ENCODE data around the gene GALNT5. TPM values are rescaled to one million over a fixed set of nuclear protein-coding genes. Genes with fewer than 3 reads are reported as not detected.

Gene GALNT5
- total and polyA plus RNA-seq, 3 experiments from 2014 or later = not detected

GRCh38 chr2:157287160-157287559 lies 29.7 kb downstream of the GALNT5 start:
- H3K4me3 Mint-ChIP-seq = peak overlapping the region in 1 of 7 donors; percentile 3
- no peaks in the 10 kb centered on the region for H3K36me3 ChIP-seq (ENCODE audit: insufficient read depth, low read length)
- no peak overlapping the region for H3K4me3 ChIP-seq (ENCODE audit: low read length)
- ChIA-PET CTCF (interaction anchor here (0.6 to 0.8 kb wide), 2 partner anchors 15 to 17 kb away, joined by 3 read pairs; no protein-coding TSS in a partner anchor), POLR2A (no interaction called here)
- H3K4me1 Mint-ChIP-seq = no peaks in the 10 kb centered on the region
- no peaks in the 10 kb centered on the region for H3K4me1 ChIP-seq (ENCODE audit: insufficient read depth, low read length)
- no peak overlapping the region for H3K27ac Mint-ChIP-seq
- H3K36me3 Mint-ChIP-seq = no peaks in the 10 kb centered on the region
- no peak overlapping the region for H3K27ac ChIP-seq (ENCODE audit: low read depth, low read length)
- no peaks in the 10 kb centered on the region for H3K9me3 Mint-ChIP-seq
- H3K27me3 Mint-ChIP-seq = peaks cover 2 to 6% of the 10 kb centered on the region in 2 donors
- no peaks in the 10 kb centered on the region for H3K9me3 ChIP-seq (ENCODE audit: low read length)
- no peak for DNase-seq
- H3K27me3 ChIP-seq (ENCODE audit: insufficient read depth, low read length, poor library complexity, severe bottlenecking) = no peaks in the 10 kb centered on the region

- no peaks in the 10 kb centered on the region for H3K9me3 ChIP-seq (ENCODE audit: low read length)
- H3K4me1 ChIP-seq (ENCODE audit: insufficient read depth, low read length) = no peaks in the 10 kb centered on the region
- Mint-ChIP-seq H3K27me3 (peaks cover 0 to 2% of the 10 kb centered on the region in 2 donors), H3K27ac (no peak overlapping the region), H3K4me3 (no peak overlapping the region), H3K9me3 (no peaks in the 10 kb centered on the region), H3K4me1 (no peaks in the 10 kb centered on the region), H3K36me3 (peaks cover 0 to 1% (median 0%) of the 10 kb centered on the region in 3 donors)
- no peak overlapping the region for H3K4me3 ChIP-seq (ENCODE audit: low read length)
- H3K27me3 ChIP-seq (ENCODE audit: insufficient read depth, low read length, poor library complexity, severe bottlenecking) = no peaks in the 10 kb centered on the region
- POLR2A ChIA-PET = no interaction called here
- CTCF ChIA-PET = no interaction called here
- H3K36me3 ChIP-seq (ENCODE audit: insufficient read depth, low read length) = no peaks in the 10 kb centered on the region
- H3K27ac ChIP-seq (ENCODE audit: low read depth, low read length) = no peak overlapping the region
- DNase-seq = no peak
Measured at GRCh38 chr2:157290525-157290924, 33.0 kb downstream of the GALNT5 start.

GRCh38 chr2:157291018-157291417 lies 33.5 kb downstream of the GALNT5 start:
- Histone ChIP-seq H3K27me3 (ENCODE audit: insufficient read depth, low read length, poor library complexity, severe bottlenecking) (no peaks in the 10 kb centered on the region), H3K36me3 (ENCODE audit: insufficient read depth, low read length) (no peaks in the 10 kb centered on the region), H3K27ac (ENCODE audit: low read depth, low read length) (no peak overlapping the region), H3K9me3 (ENCODE audit: low read length) (no peaks in the 10 kb centered on the region), H3K4me1 (ENCODE audit: insufficient read depth, low read length) (no peaks in the 10 kb centered on the region), H3K4me3 (ENCODE audit: low read length) (no peak overlapping the region)
- Mint-ChIP-seq H3K27me3 (peaks cover 1 to 2% of the 10 kb centered on the region in 2 donors), H3K4me1 (no peaks in the 10 kb centered on the region), H3K4me3 (no peak overlapping the region), H3K9me3 (no peaks in the 10 kb centered on the region), H3K27ac (no peak overlapping the region), H3K36me3 (peaks cover 0 to 1% (median 0%) of the 10 kb centered on the region in 3 donors)
- CTCF ChIA-PET = no interaction called here
- DNase-seq = no peak
- POLR2A ChIA-PET = no interaction called here

GRCh38 chr2:157292853-157293252 lies 35.3 kb downstream of the GALNT5 start:
- H3K27ac ChIP-seq (ENCODE audit: low read depth, low read length) = no peak overlapping the region
- no peaks in the 10 kb centered on the region for H3K36me3 ChIP-seq (ENCODE audit: insufficient read depth, low read length)
- no peaks in the 10 kb centered on the region for H3K27me3 ChIP-seq (ENCODE audit: insufficient read depth, low read length, poor library complexity, severe bottlenecking)
- Mint-ChIP-seq H3K4me1 (no peaks in the 10 kb centered on the region), H3K4me3 (no peak overlapping the region), H3K9me3 (no peaks in the 10 kb centered on the region), H3K27me3 (peaks cover 0 to 6% of the 10 kb centered on the region in 2 donors), H3K36me3 (peaks cover 0 to 1% (median 0%) of the 10 kb centered on the region in 3 donors), H3K27ac (no peak overlapping the region)
- H3K4me1 ChIP-seq (ENCODE audit: insufficient read depth, low read length) = no peaks in the 10 kb centered on the region
- no peak for DNase-seq
- H3K4me3 ChIP-seq (ENCODE audit: low read length) = no peak overlapping the region
- POLR2A ChIA-PET = no interaction called here
- H3K9me3 ChIP-seq (ENCODE audit: low read length) = no peaks in the 10 kb centered on the region
- CTCF ChIA-PET = interaction anchor here (1.3 to 1.8 kb wide), 2 partner anchors 9 to 703 kb away, joined by 3 to 5 read pairs; no protein-coding TSS in a partner anchor

GRCh38 chr2:157296490-157296889 lies 39.0 kb downstream of the GALNT5 start:
- H3K9me3 ChIP-seq (ENCODE audit: low read length) = no peaks in the 10 kb centered on the region
- H3K9me3 Mint-ChIP-seq = no peaks in the 10 kb centered on the region
- no peaks in the 10 kb centered on the region for H3K4me1 ChIP-seq (ENCODE audit: insufficient read depth, low read length)
- no peaks in the 10 kb centered on the region for H3K4me1 Mint-ChIP-seq
- H3K27me3 Mint-ChIP-seq = peaks cover 2 to 11% of the 10 kb centered on the region in 2 donors
- DNase-seq = no peak
- no peak overlapping the region for H3K27ac Mint-ChIP-seq
- ChIA-PET CTCF (no interaction called here), POLR2A (no interaction called here)
- no peak overlapping the region for H3K27ac ChIP-seq (ENCODE audit: low read depth, low read length)
- H3K4me3 ChIP-seq (ENCODE audit: low read length) = no peak overlapping the region
- no peaks in the 10 kb centered on the region for H3K36me3 ChIP-seq (ENCODE audit: insufficient read depth, low read length)
- no peaks in the 10 kb centered on the region for H3K27me3 ChIP-seq (ENCODE audit: insufficient read depth, low read length, poor library complexity, severe bottlenecking)
- no peak overlapping the region for H3K4me3 Mint-ChIP-seq
- peaks cover 0 to 1% (median 0%) of the 10 kb centered on the region in 3 donors for H3K36me3 Mint-ChIP-seq

- no peaks in the 10 kb centered on the region for H3K9me3 Mint-ChIP-seq
- H3K4me1 ChIP-seq (ENCODE audit: insufficient read depth, low read length) = no peaks in the 10 kb centered on the region
- H3K27ac ChIP-seq (ENCODE audit: low read depth, low read length) = no peak overlapping the region
- H3K27ac Mint-ChIP-seq = no peak overlapping the region
- H3K36me3 ChIP-seq (ENCODE audit: insufficient read depth, low read length) = no peaks in the 10 kb centered on the region
- no peak overlapping the region for H3K4me3 ChIP-seq (ENCODE audit: low read length)
- H3K27me3 Mint-ChIP-seq = peaks cover 2 to 11% of the 10 kb centered on the region in 2 donors
- POLR2A ChIA-PET = no interaction called here
- H3K36me3 Mint-ChIP-seq = peaks cover 0 to 1% (median 0%) of the 10 kb centered on the region in 3 donors
- no peak overlapping the region for H3K4me3 Mint-ChIP-seq
- CTCF ChIA-PET = no interaction called here
- DNase-seq = no peak
- no peaks in the 10 kb centered on the region for H3K9me3 ChIP-seq (ENCODE audit: low read length)
- H3K4me1 Mint-ChIP-seq = no peaks in the 10 kb centered on the region
- H3K27me3 ChIP-seq (ENCODE audit: insufficient read depth, low read length, poor library complexity, severe bottlenecking) = no peaks in the 10 kb centered on the region
Measured at GRCh38 chr2:157296958-157297357, 39.5 kb downstream of the GALNT5 start.

GRCh38 chr2:157301307-157301706 lies 43.8 kb downstream of the GALNT5 start:
- no peak overlapping the region for H3K27ac ChIP-seq (ENCODE audit: low read depth, low read length)
- DNase-seq = no peak
- no peaks in the 10 kb centered on the region for H3K27me3 ChIP-seq (ENCODE audit: insufficient read depth, low read length, poor library complexity, severe bottlenecking)
- H3K36me3 ChIP-seq (ENCODE audit: insufficient read depth, low read length) = no peaks in the 10 kb centered on the region
- CTCF ChIA-PET = interaction anchor here (1.0 to 4.9 kb wide), 13 partner anchors 9 to 710 kb away, joined by 3 to 59 read pairs (median 6); partner anchors contain the start of gene ERMN
- POLR2A ChIA-PET = no interaction called here
- Mint-ChIP-seq H3K36me3 (no peaks in the 10 kb centered on the region), H3K27ac (no peak overlapping the region), H3K4me3 (no peak overlapping the region), H3K9me3 (no peaks in the 10 kb centered on the region), H3K4me1 (no peaks in the 10 kb centered on the region), H3K27me3 (peaks cover 4 to 6% of the 10 kb centered on the region in 2 donors)
- no peak overlapping the region for H3K4me3 ChIP-seq (ENCODE audit: low read length)
- H3K9me3 ChIP-seq (ENCODE audit: low read length) = no peaks in the 10 kb centered on the region
- no peaks in the 10 kb centered on the region for H3K4me1 ChIP-seq (ENCODE audit: insufficient read depth, low read length)

GRCh38 chr2:157302492-157303099 lies 45.1 kb downstream of the GALNT5 start:
- Histone ChIP-seq H3K4me1 (ENCODE audit: insufficient read depth, low read length) (no peaks in the 10 kb centered on the region), H3K36me3 (ENCODE audit: insufficient read depth, low read length) (no peaks in the 10 kb centered on the region), H3K27ac (ENCODE audit: low read depth, low read length) (no peak overlapping the region), H3K4me3 (ENCODE audit: low read length) (no peak overlapping the region), H3K27me3 (ENCODE audit: insufficient read depth, low read length, poor library complexity, severe bottlenecking) (no peaks in the 10 kb centered on the region), H3K9me3 (ENCODE audit: low read length) (no peaks in the 10 kb centered on the region)
- H3K4me3 Mint-ChIP-seq = no peak overlapping the region
- H3K9me3 Mint-ChIP-seq = no peaks in the 10 kb centered on the region
- no peaks in the 10 kb centered on the region for H3K36me3 Mint-ChIP-seq
- POLR2A ChIA-PET = interaction anchor here (0.7 kb wide), 1 partner anchor 713 kb away, joined by 3 read pairs; no protein-coding TSS in a partner anchor
- CTCF ChIA-PET = interaction anchor here (0.7 to 4.9 kb wide), 41 partner anchors 8 to 1451 kb away, joined by 3 to 59 read pairs (median 4); partner anchors contain the start of genes ACVR1C, CYTIP and ERMN
- H3K27me3 Mint-ChIP-seq = peaks cover 4% of the 10 kb centered on the region in 2 donors
- H3K4me1 Mint-ChIP-seq = peaks cover 2 to 11% (median 10%) of the 10 kb centered on the region in 3 donors
- DNase-seq = peak in 4 of 5 donors; percentile 14 to 56 (median 54)
- no peak overlapping the region for H3K27ac Mint-ChIP-seq

All from CD8-positive, alpha-beta memory T cell (primary cell).